Stimulated activated CD8-positive, alpha-beta memory T cell treated with anti-CD3 and anti-CD28 coated beads, Interleukin-4, amount 100 ng/mL, for 4 hours (primary cell): ENCODE results near the gene POP5.
A peak's percentile ranks its signal among the peaks of the same experiment; 100 is the strongest.
"Not testable (repeated sequence)": the region's sequence is repeated elsewhere in the genome, so short reads cannot be mapped to it uniquely, and the experiment has no call there.

Experiments used
- DNase-seq, 2 donors: peaks; one replicate each; pipeline ENCODE4 v3.0.0-alpha.2; 2020; ENCODE audit warnings: low read depth in 2 of 2, low spot score in 1 of 2

POP5 gene

GRCh38 chr12:120538281-120539156, 42.7 kb downstream of the POP5 start:
- DNase-seq: no peak

- no peak for DNase-seq
Observed at GRCh38 chr12:120537856-120538220, 43.4 kb downstream of the POP5 start.

GRCh38 chr12:120536064-120536791, 45.0 kb downstream of the POP5 start:
- DNase-seq: no peak

GRCh38 chr12:120534703-120535655, 46.2 kb downstream of the POP5 start:
- no peak for DNase-seq

- peak in 1 of 2 donors; percentile 29 for DNase-seq
Observed at GRCh38 chr12:120534203-120534702, 46.9 kb downstream of the POP5 start, which contains the start of gene RNF10. RNF10 (plus strand) TSS chr12:120534356; CDS start chr12:120534812, 456 bp downstream.

- DNase-seq: no peak
Observed at GRCh38 chr12:120532701-120533238, 48.4 kb downstream of the POP5 start.

GRCh38 chr12:120530418-120530761, 50.8 kb downstream of the POP5 start:
- DNase-seq: not testable (repeated sequence)

- no peak for DNase-seq
Observed at GRCh38 chr12:120529641-120530417, 51.4 kb downstream of the POP5 start.

GRCh38 chr12:120528861-120529525, 52.2 kb downstream of the POP5 start, which contains the start of gene COQ5:
COQ5 (minus strand) TSS chr12:120529158; CDS start chr12:120529141, 17 bp downstream.
- DNase-seq: peak; percentile 60 to 63
